Calu3 (cell line): ENCODE measurements around the gene NOM1. TPM values are rescaled to one million over a fixed set of nuclear protein-coding genes. Genes with fewer than 3 reads are reported as not detected.

Experiments used
- BruUV-seq: library from RNA; stranded (reverse); fragments of 400-500 nt; replicated peaks from 2 replicates; lab custom pipeline; 2021; lab: Mats Ljungman, UMichigan
- CTCF ChIA-PET: fragments of 300-600 bp; sonication (Branson Sonifier 250); formaldehyde crosslinking; loops from one replicate; lab custom pipeline; 2022; ENCODE audit warnings: antibody characterized with exemption; lab: Charles Lee
- DNase-seq: peaks from one replicate; pipeline ENCODE4 v3.0.0; 2022
- H3K27ac Mint-ChIP-seq: one replicate; pipeline ENCODE4 v1.8.0; 2022; ENCODE audit warnings: mixed read lengths; ENCODE audit not compliant: unreplicated experiment
- H3K27me3 Mint-ChIP-seq: one replicate; pipeline ENCODE4 v1.8.0; 2022; ENCODE audit warnings: mixed read lengths; ENCODE audit not compliant: unreplicated experiment
- H3K36me3 Mint-ChIP-seq: one replicate; pipeline ENCODE4 v1.8.0; 2022; ENCODE audit warnings: mild to moderate bottlenecking, moderate library complexity, mixed read lengths; ENCODE audit not compliant: insufficient read depth, unreplicated experiment
- H3K4me1 Mint-ChIP-seq: one replicate; pipeline ENCODE4 v1.8.0; 2022; ENCODE audit warnings: mild to moderate bottlenecking, low read depth, mixed read lengths; ENCODE audit not compliant: unreplicated experiment
- H3K4me3 Mint-ChIP-seq: one replicate; pipeline ENCODE4 v1.8.0; 2022; ENCODE audit warnings: mild to moderate bottlenecking, low read depth, moderate library complexity, mixed read lengths; ENCODE audit not compliant: unreplicated experiment
- H3K9me3 Mint-ChIP-seq: one replicate; pipeline ENCODE4 v1.8.0; 2022; ENCODE audit warnings: low read depth, mixed read lengths; ENCODE audit not compliant: unreplicated experiment
- CTCF ChIP-seq: fragments of 200-600 bp; IDR thresholded peaks from one replicate; pipeline ENCODE4 v1.8.0; 2022; ENCODE audit warnings: antibody characterized with exemption; ENCODE audit not compliant: unreplicated experiment
- intact Hi-C: fragments of 100-400 bp; cut with micrococcal nuclease; formaldehyde crosslinking; loops from one replicate; pipeline ENCODE4 v1.10.0; 2022; ENCODE audit not compliant: unreplicated experiment
- total RNA-seq: library from RNA; stranded (reverse); gene quantifications from 2 replicates; pipeline ENCODE4 v1.2.3, GENCODE V29; 2022

NOM1 gene
- total RNA-seq, 1 experiment from 2014 or later: 35.1 TPM

- no peak for TF ChIP-seq CTCF
- intact Hi-C loops: no loop called here
- BruUV-seq: no TSS peak
- CTCF ChIA-PET: interaction anchor here (1.7 kb wide), 1 partner anchor 10 kb away, joined by 4 read pairs; no protein-coding TSS in a partner anchor
- Mint-ChIP-seq H3K27me3 (peaks cover 18% of the 10 kb centered on the region), H3K36me3 (peaks cover 23% of the 10 kb centered on the region), H3K4me3 (peak overlapping the region; percentile 51), H3K9me3 (peaks cover 5% of the 10 kb centered on the region), H3K4me1 (peaks cover 19% of the 10 kb centered on the region), H3K27ac (peak overlapping the region; percentile 5)
- no peak for DNase-seq
These were observed 7.9 kb upstream of the NOM1 start for GRCh38 chr7:156941393-156942182.

- peak; percentile 56 for DNase-seq
- CTCF ChIA-PET: interaction anchor here (0.5 to 1.7 kb wide), 2 partner anchors 9 to 1156 kb away, joined by 4 read pairs; no protein-coding TSS in a partner anchor
- peak overlapping the region; percentile 56 for H3K4me3 Mint-ChIP-seq
- intact Hi-C loops: no loop called here
- no peak overlapping the region for H3K27ac Mint-ChIP-seq
- no peak for TF ChIP-seq CTCF
- H3K27me3 Mint-ChIP-seq: peaks cover 18% of the 10 kb centered on the region
- peaks cover 5% of the 10 kb centered on the region for H3K9me3 Mint-ChIP-seq
- BruUV-seq: no TSS peak
- H3K36me3 Mint-ChIP-seq: peaks cover 23% of the 10 kb centered on the region
- peaks cover 28% of the 10 kb centered on the region for H3K4me1 Mint-ChIP-seq
These were observed 6.8 kb upstream of the NOM1 start for GRCh38 chr7:156942708-156943090.

- intact Hi-C loops: no loop called here
These were observed 6.1 kb upstream of the NOM1 start for GRCh38 chr7:156943091-156944041.

More at GRCh38 chr7:156943091-156944041, 6.1 kb upstream of the NOM1 start:
- Mint-ChIP-seq H3K9me3 (peaks cover 5% of the 10 kb centered on the region), H3K27me3 (peaks cover 18% of the 10 kb centered on the region), H3K27ac (no peak overlapping the region), H3K36me3 (peaks cover 23% of the 10 kb centered on the region), H3K4me1 (peaks cover 28% of the 10 kb centered on the region), H3K4me3 (peak overlapping the region; percentile 56)
- no TSS peak for BruUV-seq
- peak; percentile 36 for DNase-seq
- CTCF ChIA-PET: interaction anchor here (0.5 to 1.7 kb wide), 3 partner anchors 8 to 1157 kb away, joined by 3 to 4 read pairs (median 4); partner anchors contain the start of gene LMBR1
- TF ChIP-seq CTCF: no peak
